Loucy (cell line): Measurements from ENCODE around the gene PHF12.

Experiments used
- H2AFZ ChIP-seq: fragments of 200-600 bp; sonication (generic); 2 replicates; pipeline ENCODE4 v1.6.0; 2016; ENCODE audit warnings: antibody characterized with exemption, mild to moderate bottlenecking, low read length, moderate library complexity
- H3F3A ChIP-seq: fragments of 200-600 bp; 2 replicates; pipeline ENCODE4 v1.6.0; 2016; ENCODE audit warnings: antibody characterized with exemption, low read depth, mild to moderate bottlenecking
- H3K27me3 ChIP-seq: fragments of 200-600 bp; sonication (generic); 2 replicates; pipeline ENCODE4 v1.6.1; 2014; ENCODE audit warnings: low read length, mild to moderate bottlenecking; ENCODE audit not compliant: insufficient read depth, poor library complexity, severe bottlenecking
- H3K36me3 ChIP-seq: fragments of 200-600 bp; sonication (generic); 2 replicates; pipeline ENCODE4 v1.6.1; 2016; ENCODE audit warnings: low read length; ENCODE audit not compliant: insufficient read depth
- H3K4me1 ChIP-seq: fragments of 200-600 bp; sonication (generic); 2 replicates; pipeline ENCODE4 v1.5.1; 2014; ENCODE audit warnings: low read length, mild to moderate bottlenecking; ENCODE audit not compliant: insufficient read depth, poor library complexity, severe bottlenecking
- H3K4me2 ChIP-seq: fragments of 200-600 bp; sonication (generic); 2 replicates; pipeline ENCODE4 v1.6.0; 2014; ENCODE audit warnings: antibody characterized with exemption, low read length, low read depth, mild to moderate bottlenecking; ENCODE audit not compliant: poor library complexity, severe bottlenecking
- H3K4me3 ChIP-seq: fragments of 200-600 bp; sonication (generic); 2 replicates; pipeline ENCODE4 v1.5.1; 2014; ENCODE audit warnings: low read length, mild to moderate bottlenecking, mixed read lengths; ENCODE audit not compliant: poor library complexity, severe bottlenecking
- H3K79me2 ChIP-seq: fragments of 200-600 bp; sonication (generic); 2 replicates; pipeline ENCODE4 v1.6.1; 2014; ENCODE audit warnings: low read length; ENCODE audit not compliant: insufficient read depth
- H3K9ac ChIP-seq: fragments of 200-600 bp; sonication (generic); 2 replicates; pipeline ENCODE4 v1.6.0; 2014; ENCODE audit warnings: mild to moderate bottlenecking, low read depth, low read length, moderate library complexity; ENCODE audit not compliant: poor library complexity, severe bottlenecking
- H3K9me2 ChIP-seq: fragments of 200-600 bp; sonication (generic); replicated peaks from 2 replicates; pipeline ENCODE4 v1.6.1; 2016; ENCODE audit warnings: low read depth, low read length, mixed read lengths
- H3K9me3 ChIP-seq: fragments of 200-600 bp; sonication (generic); 2 replicates; pipeline ENCODE4 v1.6.1; 2014; ENCODE audit warnings: mild to moderate bottlenecking, antibody characterized with exemption, low read length, low read depth; ENCODE audit not compliant: insufficient read depth
- H4K20me1 ChIP-seq: fragments of 200-600 bp; sonication (generic); 2 replicates; pipeline ENCODE4 v1.6.0; 2014; ENCODE audit warnings: antibody characterized with exemption, low read length, mild to moderate bottlenecking; ENCODE audit not compliant: insufficient read depth, poor library complexity, severe bottlenecking
- CTCF ChIP-seq: fragments of 200-600 bp; sonication (generic); conservative IDR thresholded peaks from 2 replicates; pipeline ENCODE4 v1.5.1; 2014; ENCODE audit warnings: mild to moderate bottlenecking, antibody characterized with exemption, low read length
- EZH2phosphoT487 ChIP-seq: fragments of 200-600 bp; IDR thresholded peaks from 2 replicates; pipeline ENCODE4 v1.6.1; 2018; ENCODE audit warnings: antibody characterized with exemption, mild to moderate bottlenecking, moderate library complexity, borderline replicate concordance

Gene PHF12

GRCh38 chr17:28857905-28858800 lies 93.2 kb downstream of the PHF12 start:
- TF ChIP-seq EZH2phosphoT487 (no peak), CTCF (no peak)
- Histone ChIP-seq H3K9me2 (no peaks in the 10 kb centered on the region), H3F3A (no peaks in the 10 kb centered on the region), H3K27me3 (no peaks in the 10 kb centered on the region), H3K79me2 (peaks cover 16% of the 10 kb centered on the region), H3K9me3 (no peaks in the 10 kb centered on the region), H3K4me2 (no peak overlapping the region), H3K4me3 (no peak overlapping the region), H3K9ac (no peak overlapping the region), H3K36me3 (peaks cover 17% of the 10 kb centered on the region; the same call in 1 of the 2 replicates), H3K4me1 (peaks cover 3% of the 10 kb centered on the region), H2AFZ (no peak overlapping the region), H4K20me1 (peaks cover 4% of the 10 kb centered on the region)

- Histone ChIP-seq H3F3A (no peaks in the 10 kb centered on the region), H3K36me3 (peaks cover 17% of the 10 kb centered on the region; the same call in 1 of the 2 replicates), H2AFZ (no peak overlapping the region), H3K9ac (no peak overlapping the region), H3K4me3 (peak overlapping the region; percentile 90), H3K9me2 (no peaks in the 10 kb centered on the region), H4K20me1 (peaks cover 4% of the 10 kb centered on the region), H3K9me3 (no peaks in the 10 kb centered on the region), H3K79me2 (peaks cover 16% of the 10 kb centered on the region), H3K4me2 (peak overlapping the region; percentile 79), H3K27me3 (no peaks in the 10 kb centered on the region), H3K4me1 (peaks cover 3% of the 10 kb centered on the region)
- TF ChIP-seq EZH2phosphoT487, result no peak
- TF ChIP-seq CTCF, result no peak
Observed at GRCh38 chr17:28856028-28856574, 95.2 kb downstream of the PHF12 start.

GRCh38 chr17:28855336-28855679 lies 96.0 kb downstream of the PHF12 start:
- peak overlapping the region; percentile 90 for H3K4me3 ChIP-seq
- peaks cover 4% of the 10 kb centered on the region for H4K20me1 ChIP-seq
- H3F3A ChIP-seq, result no peaks in the 10 kb centered on the region
- H3K4me2 ChIP-seq, result peak overlapping the region; percentile 79
- H3K79me2 ChIP-seq, result peaks cover 16% of the 10 kb centered on the region
- H3K9me3 ChIP-seq, result no peaks in the 10 kb centered on the region
- TF ChIP-seq CTCF (no peak), EZH2phosphoT487 (no peak)
- peaks cover 3% of the 10 kb centered on the region for H3K4me1 ChIP-seq
- peaks cover 13% of the 10 kb centered on the region; the same call in 1 of the 2 replicates for H3K36me3 ChIP-seq
- H3K9ac ChIP-seq, result peak overlapping the region; percentile 76
- H3K9me2 ChIP-seq, result no peaks in the 10 kb centered on the region
- peak overlapping the region; percentile 99 for H2AFZ ChIP-seq
- no peaks in the 10 kb centered on the region for H3K27me3 ChIP-seq
